Activated CD8-positive, alpha-beta memory T cell treated with anti-CD3 and anti-CD28 coated beads, Interleukin-2, amount 50 U/mL, for 1 hour (primary cell): ENCODE data around the gene DNAJC11.
"Not testable (repeated sequence)": the region's sequence is repeated elsewhere in the genome, so short reads cannot be mapped to it uniquely, and the experiment has no call there.

Experiments used
- DNase-seq: peaks from one replicate; pipeline ENCODE4 v3.0.0-alpha.2; 2020; ENCODE audit errors: extremely low read depth

Gene DNAJC11

GRCh38 chr1:6600410-6601048 is 101.1 kb downstream of the DNAJC11 start:
- no peak for DNase-seq

- DNase-seq = not testable (repeated sequence)
These were observed 101.6 kb downstream of the DNAJC11 start for GRCh38 chr1:6599991-6600390.

- DNase-seq = peak; percentile 24
These were observed 102.3 kb downstream of the DNAJC11 start for GRCh38 chr1:6599141-6599975.

GRCh38 chr1:6597777-6598131 is 103.9 kb downstream of the DNAJC11 start:
- DNase-seq = no peak

- DNase-seq = no peak
These were observed 104.5 kb downstream of the DNAJC11 start for GRCh38 chr1:6596886-6597776.

GRCh38 chr1:6596351-6596750 is 105.3 kb downstream of the DNAJC11 start:
- no peak for DNase-seq

- no peak for DNase-seq
These were observed 106.5 kb downstream of the DNAJC11 start for GRCh38 chr1:6594977-6595740.

- DNase-seq = no peak
These were observed 107.8 kb downstream of the DNAJC11 start for GRCh38 chr1:6593810-6594209.

GRCh38 chr1:6592865-6593593 is 108.6 kb downstream of the DNAJC11 start:
- DNase-seq = no peak

GRCh38 chr1:6592441-6592840 is 109.2 kb downstream of the DNAJC11 start:
- no peak for DNase-seq

GRCh38 chr1:6591644-6592043 is 110.0 kb downstream of the DNAJC11 start:
- no peak for DNase-seq

GRCh38 chr1:6591222-6591621 is 110.4 kb downstream of the DNAJC11 start:
- DNase-seq = no peak

GRCh38 chr1:6590046-6590445 is 111.6 kb downstream of the DNAJC11 start:
- no peak for DNase-seq

- no peak for DNase-seq
These were observed 112.6 kb downstream of the DNAJC11 start for GRCh38 chr1:6588893-6589520.

- no peak for DNase-seq
These were observed 113.3 kb downstream of the DNAJC11 start for GRCh38 chr1:6588128-6588892.

- DNase-seq = no peak
These were observed 114.2 kb downstream of the DNAJC11 start for GRCh38 chr1:6587261-6588005.

- no peak for DNase-seq
These were observed 115.2 kb downstream of the DNAJC11 start for GRCh38 chr1:6586404-6586816.

- DNase-seq = no peak
These were observed 115.8 kb downstream of the DNAJC11 start for GRCh38 chr1:6585841-6586240.
